SK-N-DZ (cell line): ENCODE data around the gene SGTA.
"Not testable (repeated sequence)": the region's sequence is repeated elsewhere in the genome, so short reads cannot be mapped to it uniquely, and the experiment has no call there.

Source experiments
- DNase-seq: peaks from one replicate; pipeline ENCODE4 v3.0.0-alpha.2; 2015; ENCODE audit warnings: low spot score

SGTA gene

DNA sequence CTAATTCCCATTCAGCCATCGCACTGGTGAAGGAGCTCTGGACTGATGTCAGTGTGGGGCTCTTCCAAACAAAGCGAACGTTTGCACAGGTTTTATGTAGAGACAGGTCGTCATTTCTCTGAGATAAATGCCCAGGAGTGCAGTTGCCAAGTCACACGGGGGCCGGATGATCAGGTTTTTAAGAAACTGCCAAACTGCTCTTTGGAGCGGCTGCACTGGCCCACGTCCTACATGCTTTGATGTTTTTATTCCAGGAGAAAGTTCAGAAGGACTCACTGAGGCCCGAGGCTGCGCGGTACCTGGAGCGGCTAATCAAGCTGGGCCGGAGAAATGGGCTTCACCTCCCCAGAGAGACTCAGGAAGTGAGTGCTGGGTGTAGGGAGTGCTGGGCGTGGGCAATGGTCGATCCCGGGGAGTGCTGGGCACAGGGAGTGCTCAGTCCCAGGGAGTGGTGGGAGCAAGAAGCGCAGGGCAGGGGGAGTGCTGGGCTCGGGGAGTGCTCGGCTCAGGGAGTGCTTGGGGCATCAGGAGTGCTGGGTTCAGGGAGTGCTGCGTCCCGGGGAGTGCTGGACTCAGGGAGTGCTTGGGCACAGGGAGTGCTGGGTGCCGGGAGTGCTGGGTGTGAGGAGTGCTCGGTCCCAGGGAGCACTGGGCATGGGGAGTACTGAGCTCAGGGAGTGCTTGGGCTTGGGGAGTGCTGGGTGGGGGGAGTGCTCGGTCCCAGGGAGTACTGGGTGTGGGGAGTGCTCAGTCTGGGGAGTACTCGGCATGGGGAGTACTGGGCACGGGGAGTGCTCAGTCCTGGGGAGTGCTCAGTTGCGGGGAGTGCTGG, 13.0 kb upstream of the SGTA start:
- no peak for DNase-seq

DNA sequence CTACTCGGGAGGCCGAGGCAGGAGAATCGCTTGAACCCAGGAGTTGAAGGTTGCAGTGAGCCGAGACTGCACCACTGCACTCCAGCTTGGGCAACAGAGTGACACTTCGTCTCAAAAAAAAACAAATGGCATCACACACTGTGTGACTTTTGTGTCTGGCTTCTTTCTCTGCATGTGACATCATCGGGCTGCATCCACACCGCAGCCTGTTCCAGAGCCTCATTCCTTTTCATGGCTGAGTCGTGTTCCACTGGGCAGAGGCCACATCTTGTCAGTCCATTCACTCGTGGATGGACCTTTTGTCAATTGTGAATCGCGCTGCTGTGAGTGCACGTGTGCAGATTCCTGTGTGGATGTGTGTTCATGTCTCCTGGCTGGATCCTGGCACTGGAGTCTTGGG, 10.5 kb upstream of the SGTA start:
- no peak for DNase-seq

DNA sequence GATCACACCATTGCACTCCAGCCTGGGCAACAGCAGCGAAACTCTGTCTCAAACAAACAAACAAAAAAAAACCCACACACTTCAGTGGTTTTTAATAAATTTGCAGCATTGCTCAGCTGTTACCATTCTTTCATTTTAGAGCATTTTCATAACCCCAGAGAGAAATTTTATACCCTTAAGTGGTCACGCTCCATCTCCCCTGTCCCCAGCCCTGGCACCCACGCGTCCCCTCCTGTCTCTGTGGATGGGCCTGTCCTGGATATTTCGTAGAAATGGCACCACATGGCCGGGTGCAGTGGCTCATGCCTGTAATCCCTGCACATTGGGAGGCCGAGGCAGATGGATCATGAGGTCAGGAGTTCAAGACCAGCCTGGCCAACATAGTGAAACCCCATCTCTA, 10.1 kb upstream of the SGTA start:
- no peak for DNase-seq

DNA sequence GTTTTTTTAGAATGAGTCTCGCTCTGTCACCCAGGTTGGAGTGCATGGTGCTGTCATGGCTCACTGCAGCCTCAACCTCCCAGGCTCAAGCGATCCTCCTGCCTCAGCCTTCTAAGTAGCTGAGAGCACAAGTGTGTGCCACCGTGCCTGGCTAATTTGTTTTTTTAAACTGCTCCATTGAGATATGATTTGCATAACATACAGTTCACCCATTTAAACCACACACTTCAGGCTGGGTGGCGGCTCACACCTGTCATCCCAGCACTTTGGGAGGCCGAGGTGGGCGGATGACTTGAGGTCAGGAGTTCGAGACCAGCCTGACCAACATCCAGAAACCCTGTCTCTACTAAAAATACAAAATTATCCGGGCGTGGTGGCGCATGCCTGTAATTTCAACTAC, 9.6 kb upstream of the SGTA start:
- not testable (repeated sequence) for DNase-seq

DNA sequence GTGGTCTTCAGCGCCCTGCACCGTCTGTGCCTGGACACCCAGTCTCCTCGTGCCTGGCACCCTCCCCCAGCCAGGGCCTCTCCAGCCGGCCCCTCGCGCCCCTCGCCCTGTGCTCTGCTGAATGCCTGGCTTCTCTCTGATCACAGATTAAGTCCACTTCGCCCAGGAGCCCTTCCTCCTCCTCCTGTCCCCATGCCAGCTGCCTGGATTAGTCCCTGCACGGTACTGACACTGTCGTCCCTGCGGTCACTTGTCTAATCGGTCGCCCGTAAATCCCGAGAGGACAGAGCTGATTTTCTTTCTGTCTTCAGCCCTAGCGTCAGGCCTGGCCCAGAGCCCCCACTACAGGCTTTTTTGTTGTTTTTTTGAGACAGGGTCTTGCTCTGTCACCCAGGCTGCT, 8.8 kb upstream of the SGTA start:
- no peak for DNase-seq

DNA sequence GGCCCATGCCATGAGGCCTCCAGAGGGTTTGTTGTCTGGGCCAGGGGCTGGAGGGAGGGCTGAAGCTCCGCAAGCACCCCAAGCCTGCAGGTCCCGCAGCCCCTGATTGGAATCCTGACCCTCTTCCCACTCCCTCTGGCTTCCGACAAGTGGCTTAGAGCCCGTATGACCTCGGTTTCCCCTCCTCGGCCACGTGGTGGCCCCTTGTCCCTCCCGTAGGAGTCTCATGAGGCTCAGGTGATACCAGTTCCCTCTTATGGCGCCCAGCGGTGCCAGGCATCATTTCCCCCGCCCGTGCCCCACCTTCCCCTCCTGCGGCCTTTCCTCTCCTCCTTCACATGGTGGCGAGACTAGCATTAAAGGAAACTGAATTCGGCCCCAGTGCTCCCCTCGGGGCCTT, 8.4 kb upstream of the SGTA start:
- DNase-seq: no peak

DNA sequence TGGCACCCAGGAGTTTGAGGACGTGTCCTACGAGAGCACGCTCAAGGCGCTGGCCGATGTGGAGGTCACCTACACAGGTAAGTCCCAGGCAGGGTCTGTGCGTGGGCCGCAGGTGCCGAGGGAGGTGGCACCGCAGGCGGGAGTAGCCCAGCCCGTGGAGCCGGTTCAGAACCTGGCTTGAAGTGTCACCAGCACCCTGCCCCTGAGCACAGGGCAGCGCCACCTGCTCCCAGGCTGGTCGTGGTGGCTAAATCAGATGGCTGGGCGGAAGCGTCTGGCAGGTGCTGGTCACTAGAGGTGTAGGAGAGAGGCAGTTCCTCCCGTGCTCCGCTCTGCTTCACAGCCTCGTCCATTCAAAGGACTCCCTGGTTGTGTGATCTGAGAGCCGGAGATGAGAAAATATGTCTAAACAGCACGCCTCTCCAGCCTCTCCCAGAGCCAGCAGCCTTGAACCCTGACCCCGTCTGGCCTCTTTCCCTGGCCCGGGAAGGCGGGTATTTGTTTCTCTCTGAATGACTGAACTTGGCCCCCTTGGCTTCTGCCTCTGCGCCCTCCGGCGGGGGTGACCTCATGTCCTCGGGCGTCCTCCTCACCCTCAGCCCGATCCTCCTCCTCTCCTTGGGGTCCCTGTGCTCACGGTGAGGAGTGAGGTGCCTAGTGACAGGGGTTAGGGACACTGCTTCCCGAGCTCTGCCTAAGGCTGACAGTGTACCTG, 7.6 kb upstream of the SGTA start:
- DNase-seq: no peak

DNA sequence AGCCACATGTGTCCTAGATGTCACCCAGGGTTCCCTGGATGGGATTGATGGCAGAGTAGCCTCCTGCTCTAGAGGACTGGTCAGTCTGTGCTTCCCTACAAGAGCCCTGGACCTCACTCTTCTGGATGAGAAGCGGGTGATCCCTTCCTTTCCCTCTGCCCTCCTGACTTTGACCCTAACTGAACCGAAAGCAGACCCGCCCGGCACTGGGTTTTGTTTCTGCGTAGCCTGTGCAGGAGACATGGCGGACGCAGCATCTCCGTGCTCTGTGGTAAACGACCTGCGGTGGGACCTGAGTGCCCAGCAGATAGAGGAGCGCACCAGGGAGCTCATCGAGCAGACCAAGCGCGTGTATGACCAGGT, 7.1 kb upstream of the SGTA start:
- no peak for DNase-seq

DNA sequence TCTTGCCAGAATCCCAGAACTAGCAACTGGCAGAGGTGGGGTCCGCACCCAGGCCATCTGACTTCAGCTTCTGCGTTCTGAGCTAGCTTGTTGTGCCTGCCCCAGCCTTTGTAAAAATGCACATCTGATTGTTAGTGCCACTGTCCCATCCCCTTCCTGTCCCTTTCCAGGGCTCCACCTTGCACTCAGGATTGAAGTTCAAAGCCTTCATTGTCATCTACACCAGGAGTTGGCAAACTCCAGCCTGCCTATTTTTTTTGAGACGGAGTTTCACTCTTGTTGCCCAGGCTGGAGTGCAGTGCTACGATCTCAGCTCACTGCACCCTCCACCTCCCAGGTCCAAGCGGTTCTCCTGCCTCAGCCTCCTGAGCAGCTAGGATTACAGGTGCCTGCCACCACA, 5.2 kb upstream of the SGTA start:
- no peak for DNase-seq

DNA sequence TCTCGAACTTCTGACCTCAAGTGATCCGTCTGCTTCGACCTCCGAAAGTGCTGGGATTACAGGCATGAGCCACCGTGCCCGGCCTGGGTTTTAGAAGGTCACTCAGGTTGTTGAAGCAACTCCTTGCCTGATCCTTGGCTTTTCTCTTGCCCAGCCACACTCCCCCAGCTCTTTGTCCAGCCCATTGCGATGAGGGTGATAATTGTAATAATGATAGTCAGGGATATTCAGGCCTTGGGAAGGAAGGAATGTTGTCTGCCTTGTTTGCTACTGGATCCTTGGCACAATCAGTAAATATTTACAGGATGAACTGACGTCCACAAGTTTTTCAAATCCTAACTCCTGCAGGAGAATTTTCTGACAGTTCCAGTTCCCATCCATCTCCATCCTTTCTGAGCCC, 4.0 kb upstream of the SGTA start:
- DNase-seq: no peak

DNA sequence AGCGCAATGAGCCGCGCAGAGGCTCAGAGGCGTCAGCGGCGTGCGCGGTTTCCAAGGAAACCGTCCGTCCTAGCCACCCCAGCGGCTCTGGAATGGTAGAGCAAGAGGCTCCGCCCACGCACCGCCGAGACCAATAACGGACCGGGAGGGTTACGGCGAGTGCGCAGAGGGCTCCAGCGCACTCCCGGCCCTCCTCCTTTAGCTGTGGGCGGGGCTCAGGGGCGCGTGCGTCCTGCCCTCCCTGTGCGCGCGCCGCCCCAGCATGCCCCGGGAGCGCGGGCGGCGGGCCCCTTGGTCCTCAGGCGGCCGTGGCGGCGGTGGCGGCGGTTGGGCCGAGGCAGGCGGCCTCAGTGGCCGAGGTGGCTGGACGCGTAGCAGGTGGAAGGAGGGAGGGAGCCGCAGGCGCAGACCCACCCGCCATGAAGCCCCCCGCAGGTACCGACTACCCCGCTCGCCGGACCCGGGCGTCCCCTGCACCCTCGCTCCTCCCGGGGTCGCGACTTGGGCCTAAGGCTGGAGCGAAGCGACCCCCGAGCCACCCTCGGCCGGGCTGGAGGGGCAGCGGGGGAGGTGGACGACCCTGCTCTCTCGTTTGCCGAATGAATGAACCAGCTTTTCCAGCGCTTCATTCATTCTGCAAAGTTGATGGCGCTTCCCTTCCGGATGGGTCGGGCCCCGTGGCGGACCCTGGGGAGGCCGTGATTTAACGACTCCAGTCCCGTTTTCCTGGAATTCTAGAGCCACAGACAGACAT, 2.3 kb upstream of the SGTA start, which contains the start of gene THOP1:
TSS of gene THOP1 (plus strand) at position 260 of the 754 bp plus-strand sequence. CDS start at position 420, 160 bp downstream.
- DNase-seq: peak; percentile 97

DNA sequence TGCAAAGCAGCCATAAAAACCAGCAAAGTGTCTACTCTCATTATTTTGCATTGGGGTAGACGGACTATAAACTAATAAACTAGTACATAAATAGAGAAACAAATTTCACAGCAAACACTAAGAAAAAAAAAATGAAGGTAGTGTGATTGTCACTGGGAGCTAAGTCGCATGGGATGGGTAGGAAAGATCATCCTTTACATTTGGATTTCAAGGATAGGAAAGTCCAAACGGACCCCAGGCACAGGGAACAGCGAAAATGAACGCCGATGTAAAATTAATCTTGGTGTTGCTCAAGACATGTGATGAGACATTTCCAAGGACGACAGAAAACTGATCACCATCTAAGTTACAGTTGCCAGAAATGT, 690 bp upstream of the SGTA start:
- DNase-seq: no peak

DNA sequence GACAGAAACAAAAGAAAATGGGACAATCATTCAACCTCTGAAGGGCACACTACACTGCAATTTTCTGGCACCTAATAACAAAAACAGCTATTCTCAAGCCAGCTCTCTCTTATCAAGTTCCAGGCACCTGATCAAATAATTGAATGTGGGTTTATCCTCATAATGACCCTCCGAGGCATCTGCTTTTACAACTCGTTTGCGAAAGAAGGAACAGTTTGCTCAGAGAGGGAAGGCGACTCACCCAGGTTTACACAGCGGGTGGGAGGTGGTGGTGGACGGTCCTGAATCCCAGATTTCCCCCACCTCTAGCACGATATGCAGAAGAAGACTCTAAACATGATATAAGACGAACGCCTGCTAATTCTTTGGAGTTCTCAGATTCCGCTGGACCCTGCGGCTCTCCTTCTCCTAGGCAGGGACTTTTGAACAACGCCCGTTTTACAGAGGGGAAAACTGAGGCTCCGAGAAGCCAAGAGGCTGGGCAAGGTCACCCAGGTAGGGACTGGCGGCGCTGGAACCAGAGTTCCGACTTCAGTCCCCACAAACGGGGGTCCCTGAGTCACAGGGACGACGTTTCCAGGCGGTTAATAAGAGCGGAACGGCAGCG, 641 bp downstream of the SGTA start:
- no peak for DNase-seq

DNA sequence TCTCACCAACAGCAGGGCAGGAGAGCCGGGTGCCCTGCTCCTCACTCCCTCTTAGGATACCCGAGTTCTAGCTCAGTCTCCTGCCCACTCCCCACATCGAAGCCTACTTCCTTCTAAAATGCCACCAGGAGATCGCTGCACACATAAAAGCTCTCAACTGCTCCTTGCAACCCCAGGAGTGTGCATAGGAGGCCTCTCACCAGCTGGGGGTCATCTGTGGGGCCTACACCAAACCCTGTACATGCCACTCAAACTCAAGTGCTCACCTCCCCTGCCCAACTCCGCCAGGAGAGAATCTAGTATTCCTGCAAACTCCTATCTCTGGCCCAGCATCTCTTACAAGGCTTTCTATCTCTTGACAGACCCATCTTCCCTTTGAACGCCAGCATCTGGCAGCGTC, 2.8 kb downstream of the SGTA start:
- DNase-seq: no peak

DNA sequence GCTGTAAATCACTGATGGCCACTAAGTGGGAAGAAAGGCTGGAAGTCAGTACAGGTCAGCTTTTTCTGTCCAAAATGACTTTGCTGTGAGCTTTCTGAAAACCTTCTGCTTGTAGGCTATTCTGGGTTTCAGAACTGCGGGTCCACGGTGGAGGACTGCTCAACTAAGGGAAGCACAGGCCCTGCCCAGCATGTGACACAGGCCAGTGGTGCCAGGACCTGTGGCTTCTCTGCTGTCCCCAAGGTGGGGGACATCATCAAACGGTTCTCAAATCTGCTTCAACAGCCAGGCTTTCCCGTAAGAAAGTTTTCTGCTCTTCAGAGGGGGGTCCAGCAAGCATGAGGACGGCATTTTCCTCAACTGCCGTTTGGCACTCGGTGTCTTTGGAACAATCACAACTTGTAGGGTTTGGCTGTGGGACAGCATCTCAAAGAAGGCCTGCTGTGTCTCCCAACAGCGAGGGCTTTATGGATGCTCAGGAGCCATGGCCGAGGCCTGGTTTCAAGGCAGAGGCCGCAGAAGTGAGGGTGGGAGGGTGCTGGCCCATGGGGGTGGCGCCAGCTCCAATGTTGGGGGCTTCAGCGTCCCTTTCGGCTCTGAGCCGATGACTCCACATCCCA, 3.8 kb downstream of the SGTA start:
- DNase-seq: no peak

DNA sequence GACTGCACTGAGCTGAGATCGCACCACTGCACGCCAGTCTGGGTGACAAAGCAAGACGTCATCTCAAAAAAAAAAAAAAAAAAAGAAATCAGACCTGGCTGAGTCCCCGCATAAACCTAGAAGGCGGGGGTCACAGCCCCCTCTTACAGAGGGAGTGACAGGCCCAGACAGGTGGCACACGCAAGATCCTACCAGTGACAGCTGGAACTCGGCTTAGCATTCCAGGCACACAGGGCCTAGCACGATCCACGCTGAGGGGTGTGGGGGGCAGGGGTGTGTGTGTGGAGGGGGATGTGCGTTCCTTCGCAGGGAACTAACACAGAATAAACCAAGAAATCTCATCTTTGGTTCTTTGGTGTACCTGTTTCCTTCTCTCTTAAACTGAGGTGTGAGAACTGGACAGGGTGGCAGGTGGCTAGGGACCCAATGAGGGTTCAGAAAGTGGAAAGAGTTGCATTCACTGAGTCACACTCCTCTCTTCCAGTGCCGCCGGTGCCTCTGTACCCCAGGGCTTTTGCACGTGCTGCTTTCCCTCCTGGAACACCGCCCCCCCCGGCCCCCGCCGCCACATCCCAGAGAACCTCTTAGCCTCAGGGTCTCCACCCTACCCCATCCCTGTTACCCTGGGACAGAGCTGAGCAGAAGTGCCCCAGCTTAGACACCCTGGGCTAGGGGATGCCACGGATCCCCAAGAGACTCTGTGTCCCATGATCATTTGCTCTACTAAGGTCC, 5.0 kb downstream of the SGTA start:
- DNase-seq: no peak

DNA sequence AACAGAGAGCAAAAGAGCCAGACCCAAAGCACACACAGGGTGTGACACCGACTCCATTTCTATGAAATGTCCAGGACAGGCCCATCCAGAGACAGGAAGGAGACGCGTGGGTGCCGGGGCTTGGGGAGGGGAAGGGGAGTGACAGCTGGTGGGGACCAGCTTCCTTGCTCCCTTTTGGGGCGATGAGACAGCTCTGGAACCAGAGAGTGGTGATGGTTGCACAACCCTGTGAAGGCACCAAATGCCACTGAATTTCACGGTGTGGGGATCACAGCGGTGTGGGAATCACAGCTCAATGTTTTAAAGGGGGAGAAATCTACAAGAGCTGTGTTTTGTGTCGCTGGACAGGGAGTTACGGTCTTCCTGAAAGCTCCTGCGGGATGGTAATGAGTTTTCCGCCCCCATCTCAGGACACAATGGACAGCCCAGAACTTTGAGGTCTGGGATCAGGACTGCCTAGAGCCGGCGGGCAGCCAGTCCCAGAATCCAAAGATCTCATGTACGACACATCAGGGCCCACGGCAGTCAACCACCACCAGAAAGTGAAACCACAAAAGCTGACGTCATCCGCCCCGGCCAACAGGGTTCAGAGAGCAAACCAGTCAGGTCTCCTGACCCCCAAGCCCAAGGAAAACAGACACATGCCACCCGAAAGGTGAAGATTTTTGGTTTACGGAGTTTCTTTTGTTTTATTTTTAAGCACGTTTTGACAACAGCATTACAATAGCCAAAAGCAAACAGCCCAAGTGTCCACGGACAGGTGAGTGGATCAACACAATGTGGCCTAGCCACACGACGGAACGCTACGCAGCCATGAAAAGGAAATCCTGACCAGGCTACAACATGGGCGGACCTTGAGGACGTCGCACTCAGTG, 7.3 kb downstream of the SGTA start:
- DNase-seq: no peak

DNA sequence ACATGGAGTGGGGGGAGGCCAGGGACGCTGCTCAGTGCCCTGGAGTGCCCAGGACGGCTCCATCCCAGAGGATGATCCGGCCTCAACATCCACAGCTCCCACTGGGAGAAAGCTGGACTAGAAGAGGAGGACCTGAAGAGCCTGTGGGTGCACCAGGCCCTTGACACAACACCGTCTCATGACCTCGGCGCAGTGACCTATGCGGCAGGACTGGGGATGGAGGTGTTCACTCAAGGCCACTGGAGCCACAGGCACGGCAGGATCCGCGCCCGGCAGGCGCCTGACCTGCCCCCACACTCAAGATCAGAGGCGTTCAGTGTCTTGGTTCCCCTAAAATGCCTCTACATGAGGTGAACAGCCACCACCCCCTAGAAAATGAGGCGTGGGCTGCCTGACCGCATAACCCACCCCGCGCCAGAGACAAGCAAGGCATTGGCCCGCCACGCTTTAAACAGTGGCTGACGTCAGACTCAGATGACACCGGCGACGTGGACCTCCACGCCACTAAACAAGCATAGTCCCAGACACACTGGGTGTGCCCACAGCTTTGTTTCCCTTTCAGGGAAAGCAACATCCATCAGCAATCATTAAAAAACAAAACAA, 8.0 kb downstream of the SGTA start:
- DNase-seq: no peak

DNA sequence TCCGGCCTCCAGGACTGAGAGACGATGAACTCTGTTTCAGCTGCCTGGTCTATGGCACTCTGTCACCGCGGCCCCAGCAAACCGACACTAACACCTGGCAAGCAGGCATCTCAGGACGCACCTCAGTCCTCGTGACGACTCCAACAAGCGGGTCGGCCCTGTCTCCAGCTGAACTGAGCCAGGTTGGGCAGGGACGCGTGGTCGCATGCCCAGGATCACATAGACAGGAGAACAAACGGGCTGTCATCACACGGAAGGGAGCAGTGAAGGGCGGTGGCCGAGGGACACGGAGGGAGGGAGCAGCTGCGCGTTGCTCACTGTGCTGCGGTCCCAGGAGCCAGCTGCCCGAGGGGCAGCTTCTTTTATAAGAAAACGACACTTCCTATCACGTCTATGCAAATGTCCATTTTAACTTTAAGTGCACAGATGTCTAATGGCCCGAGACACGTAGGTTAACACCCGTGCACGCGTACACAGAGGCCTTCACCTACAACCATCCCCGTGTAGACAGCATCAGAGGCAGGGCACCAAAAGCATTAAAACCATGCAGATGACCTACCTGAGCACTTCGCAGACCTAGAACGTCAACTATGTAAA, 8.9 kb downstream of the SGTA start:
- DNase-seq: no peak
